ENCODE results near the gene ACTRT2. TPM values are rescaled to one million over a fixed set of nuclear protein-coding genes. Genes with fewer than 3 reads are reported as not detected.

ACTRT2 gene
- total and polyA plus RNA-seq, 5 donors, result not detected

Other genes starting within 250 kb of the ACTRT2 start
- gene TTC34, start 219.8 kb upstream of the ACTRT2 start, total RNA-seq, result 1 to 10 TPM in 2 of 4 donors, under 1 TPM in 2; 0.53 to 1.5 (median 0.94) TPM
- gene TTC34, start 219.8 kb upstream of the ACTRT2 start, polyA plus RNA-seq, result 0.27 TPM
- gene PRDM16, start 47.7 kb downstream of the ACTRT2 start, total RNA-seq, result 1 to 10 TPM; 1.1 to 2.9 (median 1.8) TPM
- 1.9 TPM for gene PRDM16, start 47.7 kb downstream of the ACTRT2 start, polyA plus RNA-seq

Measured in right cardiac atrium (tissue), 5 donors.